Duodenal mucosa (tissue), 2 donors: ENCODE data around the gene ANGPTL2.

ENCODE experiments used
- H3K27ac ChIP-seq: one replicate; pipeline ENCODE4 v1.7.0; 2013; ENCODE audit warnings: low read depth, low read length
- H3K27me3 ChIP-seq, 2 donors: one replicate each; pipeline ENCODE4 v1.7.0; 2013; ENCODE audit warnings: low read length in 2 of 2, control low read depth in 1 of 2; ENCODE audit not compliant: insufficient read depth in 2 of 2, control insufficient read depth in 1 of 2
- H3K36me3 ChIP-seq, 2 donors: one replicate each; pipeline ENCODE4 v1.7.0; 2013; ENCODE audit warnings: low read length in 2 of 2, control low read depth in 1 of 2; ENCODE audit not compliant: insufficient read depth in 2 of 2, control insufficient read depth in 1 of 2
- H3K4me1 ChIP-seq, 2 donors: one replicate each; pipeline ENCODE4 v1.7.0; 2013; ENCODE audit warnings: low read length in 2 of 2, control low read depth in 1 of 2; ENCODE audit not compliant: insufficient read depth in 2 of 2, control insufficient read depth in 1 of 2
- H3K4me3 ChIP-seq, 2 donors: one replicate each; pipeline ENCODE4 v1.7.0; 2013; ENCODE audit warnings: low read length in 2 of 2, low read depth in 1 of 2
- H3K9ac ChIP-seq, 2 donors: one replicate each; pipeline ENCODE4 v1.7.0; 2013; ENCODE audit warnings: low read length in 2 of 2, low read depth in 1 of 2
- H3K9me3 ChIP-seq, 2 donors: one replicate each; pipeline ENCODE4 v1.7.0; 2013; ENCODE audit warnings: low read length in 2 of 2, control low read depth in 1 of 2; ENCODE audit not compliant: control insufficient read depth in 1 of 2

The ANGPTL2 gene

GRCh38 chr9:127053960-127054359, 68.5 kb downstream of the ANGPTL2 start:
- peaks cover 3 to 8% of the 10 kb centered on the region in 2 donors for H3K4me1 ChIP-seq

GRCh38 chr9:127053057-127053821, 69.2 kb downstream of the ANGPTL2 start:
- Histone ChIP-seq H3K4me1 (peaks cover 0 to 10% of the 10 kb centered on the region in 2 donors), H3K9me3 (no peaks in the 10 kb centered on the region)

More at GRCh38 chr9:127053960-127054359, 68.5 kb downstream of the ANGPTL2 start:
- no peaks in the 10 kb centered on the region for H3K9me3 ChIP-seq
- no peak overlapping the region for H3K27ac ChIP-seq
- H3K4me3 ChIP-seq, result no peak overlapping the region
- H3K36me3 ChIP-seq, result peaks cover 10 to 47% of the 10 kb centered on the region in 2 donors
- no peaks in the 10 kb centered on the region for H3K27me3 ChIP-seq
- no peak overlapping the region for H3K9ac ChIP-seq

GRCh38 chr9:127051881-127052595, 70.4 kb downstream of the ANGPTL2 start:
- no peak overlapping the region for H3K27ac ChIP-seq
- H3K4me1 ChIP-seq, result peaks cover 0 to 10% of the 10 kb centered on the region in 2 donors
- no peak overlapping the region for H3K4me3 ChIP-seq
- H3K9ac ChIP-seq, result no peak overlapping the region
- H3K9me3 ChIP-seq, result no peaks in the 10 kb centered on the region
- peaks cover 10 to 37% of the 10 kb centered on the region in 2 donors for H3K36me3 ChIP-seq
- no peaks in the 10 kb centered on the region for H3K27me3 ChIP-seq

More at GRCh38 chr9:127053057-127053821, 69.2 kb downstream of the ANGPTL2 start:
- peaks cover 10 to 47% of the 10 kb centered on the region in 2 donors for H3K36me3 ChIP-seq
- H3K27me3 ChIP-seq, result no peaks in the 10 kb centered on the region
- peak overlapping the region; percentile 5 for H3K27ac ChIP-seq
- H3K9ac ChIP-seq, result no peak overlapping the region
- no peak overlapping the region for H3K4me3 ChIP-seq

GRCh38 chr9:127050591-127051001, 71.8 kb downstream of the ANGPTL2 start:
- H3K4me3 ChIP-seq, result no peak overlapping the region
- no peak overlapping the region for H3K9ac ChIP-seq
- peaks cover 10 to 22% of the 10 kb centered on the region in 2 donors for H3K36me3 ChIP-seq
- no peaks in the 10 kb centered on the region for H3K27me3 ChIP-seq
- peaks cover 0 to 10% of the 10 kb centered on the region in 2 donors for H3K4me1 ChIP-seq
- H3K9me3 ChIP-seq, result no peaks in the 10 kb centered on the region
- H3K27ac ChIP-seq, result no peak overlapping the region

GRCh38 chr9:127050152-127050551, 72.3 kb downstream of the ANGPTL2 start:
- H3K27me3 ChIP-seq, result no peaks in the 10 kb centered on the region
- no peak overlapping the region for H3K27ac ChIP-seq
- H3K36me3 ChIP-seq, result peaks cover 10 to 19% of the 10 kb centered on the region in 2 donors
- peaks cover 0 to 10% of the 10 kb centered on the region in 2 donors for H3K4me1 ChIP-seq
- H3K9me3 ChIP-seq, result no peaks in the 10 kb centered on the region
- no peak overlapping the region for H3K9ac ChIP-seq
- no peak overlapping the region for H3K4me3 ChIP-seq

GRCh38 chr9:127049581-127049980, 72.9 kb downstream of the ANGPTL2 start:
- no peaks in the 10 kb centered on the region for H3K9me3 ChIP-seq
- H3K9ac ChIP-seq, result no peak overlapping the region
- no peak overlapping the region for H3K4me3 ChIP-seq
- H3K4me1 ChIP-seq, result peaks cover 0 to 10% of the 10 kb centered on the region in 2 donors
- no peak overlapping the region for H3K27ac ChIP-seq
- H3K36me3 ChIP-seq, result peaks cover 10 to 17% of the 10 kb centered on the region in 2 donors
- no peaks in the 10 kb centered on the region for H3K27me3 ChIP-seq

GRCh38 chr9:127049044-127049443, 73.4 kb downstream of the ANGPTL2 start:
- Histone ChIP-seq H3K36me3 (peaks cover 10 to 14% of the 10 kb centered on the region in 2 donors), H3K4me3 (no peak overlapping the region), H3K27ac (no peak overlapping the region), H3K4me1 (peaks cover 0 to 10% of the 10 kb centered on the region in 2 donors), H3K9ac (no peak overlapping the region), H3K27me3 (no peaks in the 10 kb centered on the region), H3K9me3 (no peaks in the 10 kb centered on the region)

- no peak overlapping the region for H3K27ac ChIP-seq
Measured at GRCh38 chr9:127047971-127048370, 74.5 kb downstream of the ANGPTL2 start.

GRCh38 chr9:127045148-127045547, 77.3 kb downstream of the ANGPTL2 start:
- Histone ChIP-seq H3K36me3 (peaks cover 4 to 5% of the 10 kb centered on the region in 2 donors), H3K27me3 (no peaks in the 10 kb centered on the region), H3K4me3 (no peak overlapping the region), H3K4me1 (peaks cover 0 to 10% of the 10 kb centered on the region in 2 donors), H3K9me3 (no peaks in the 10 kb centered on the region), H3K27ac (no peak overlapping the region), H3K9ac (no peak overlapping the region)

More at GRCh38 chr9:127047971-127048370, 74.5 kb downstream of the ANGPTL2 start:
- H3K36me3 ChIP-seq, result peaks cover 3 to 9% of the 10 kb centered on the region in 2 donors
- H3K27me3 ChIP-seq, result no peaks in the 10 kb centered on the region
- no peaks in the 10 kb centered on the region for H3K9me3 ChIP-seq
- H3K9ac ChIP-seq, result no peak overlapping the region
- H3K4me3 ChIP-seq, result no peak overlapping the region
- peaks cover 0 to 10% of the 10 kb centered on the region in 2 donors for H3K4me1 ChIP-seq

- H3K36me3 ChIP-seq, result peaks cover 4 to 16% of the 10 kb centered on the region in 2 donors
- no peaks in the 10 kb centered on the region for H3K9me3 ChIP-seq
- H3K9ac ChIP-seq, result no peak overlapping the region
- peaks cover 0 to 11% of the 10 kb centered on the region in 2 donors for H3K4me1 ChIP-seq
- no peak overlapping the region for H3K4me3 ChIP-seq
- H3K27ac ChIP-seq, result no peak overlapping the region
- no peaks in the 10 kb centered on the region for H3K27me3 ChIP-seq
Measured at GRCh38 chr9:127039492-127039891, 82.9 kb downstream of the ANGPTL2 start.
